Right lobe of liver (tissue), 4 donors: ENCODE measurements around the gene CAPN13.

ENCODE experiments used
- POLR2A ChIP-seq: fragments of 450-650 bp; IDR thresholded peaks from one replicate; pipeline ENCODE4 v1.6.1; 2017; ENCODE audit warnings: antibody characterized with exemption, mild to moderate bottlenecking
- TF ChIP-seq, protein P1 (sequence below), 4 donors: fragments of 200-600 bp in 3 of 4; fragments of 450-650 bp in 1 of 4; IDR thresholded peaks; one replicate each; pipeline versions ENCODE4 v1.5.1 to v1.8.0; 2016 to 2022; ENCODE audit warnings: antibody characterized with exemption in 4 of 4, mild to moderate bottlenecking in 2 of 4
- donor health status: DM: no; HTN: no; CAD: no.
- donor health status: DM: no; HTN: no; CAD: no.
- donor health status: DM: no; HTN: yes; CAD: no.

DNA sequence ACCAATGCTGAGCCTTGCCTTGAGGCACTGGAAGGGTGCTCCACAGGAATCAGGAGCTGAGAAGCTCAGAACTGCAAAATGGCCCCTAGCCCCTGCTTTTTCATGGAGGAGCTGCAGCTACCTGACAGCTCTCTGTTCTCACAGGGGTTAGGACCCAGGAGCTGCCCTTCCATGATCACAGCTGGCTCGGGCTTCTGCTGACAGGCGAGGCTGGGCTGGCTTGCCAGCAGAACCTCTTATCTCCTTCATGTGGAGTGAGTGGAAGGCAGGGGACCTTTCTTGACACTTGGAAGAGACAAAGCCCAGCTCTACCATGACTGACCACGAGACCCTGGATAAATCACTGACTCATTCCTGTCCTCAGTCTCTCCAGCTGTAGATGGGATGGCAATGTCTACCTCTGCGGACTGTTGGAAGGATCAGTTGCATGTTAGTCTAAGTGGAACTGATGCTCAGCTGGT lies 113.4 kb downstream of the CAPN13 start:
- TF ChIP-seq, protein P1, sequence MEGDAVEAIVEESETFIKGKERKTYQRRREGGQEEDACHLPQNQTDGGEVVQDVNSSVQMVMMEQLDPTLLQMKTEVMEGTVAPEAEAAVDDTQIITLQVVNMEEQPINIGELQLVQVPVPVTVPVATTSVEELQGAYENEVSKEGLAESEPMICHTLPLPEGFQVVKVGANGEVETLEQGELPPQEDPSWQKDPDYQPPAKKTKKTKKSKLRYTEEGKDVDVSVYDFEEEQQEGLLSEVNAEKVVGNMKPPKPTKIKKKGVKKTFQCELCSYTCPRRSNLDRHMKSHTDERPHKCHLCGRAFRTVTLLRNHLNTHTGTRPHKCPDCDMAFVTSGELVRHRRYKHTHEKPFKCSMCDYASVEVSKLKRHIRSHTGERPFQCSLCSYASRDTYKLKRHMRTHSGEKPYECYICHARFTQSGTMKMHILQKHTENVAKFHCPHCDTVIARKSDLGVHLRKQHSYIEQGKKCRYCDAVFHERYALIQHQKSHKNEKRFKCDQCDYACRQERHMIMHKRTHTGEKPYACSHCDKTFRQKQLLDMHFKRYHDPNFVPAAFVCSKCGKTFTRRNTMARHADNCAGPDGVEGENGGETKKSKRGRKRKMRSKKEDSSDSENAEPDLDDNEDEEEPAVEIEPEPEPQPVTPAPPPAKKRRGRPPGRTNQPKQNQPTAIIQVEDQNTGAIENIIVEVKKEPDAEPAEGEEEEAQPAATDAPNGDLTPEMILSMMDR (IDR thresholded peaks at IDR 0.05) = no peak
- no peak for TF ChIP-seq POLR2A
